Upper lobe of left lung (tissue), 6 donors: ENCODE results near the gene TP53TG5. TPM values are rescaled to one million over a fixed set of nuclear protein-coding genes. Genes with fewer than 3 reads are reported as not detected.

Experiments used
- ATAC-seq, 2 donors: fragments of 200-7000 bp; cut with Tn5 transposase; one replicate each; pipeline ENCODE4 v1.9.1; 2022; ENCODE audit warnings: mild to moderate bottlenecking in 2 of 2, moderate library complexity in 2 of 2; ENCODE audit not compliant: low FRiP score in 2 of 2
- DNase-seq, 2 donors: peaks; one replicate each; pipeline ENCODE4 v3.0.0-alpha.2; 2019 to 2020
- H3K27ac ChIP-seq, 4 donors: fragments of 200-600 bp; sonication (generic); one replicate each; pipeline ENCODE4 v1.5.1; 2016 to 2019
- H3K27me3 ChIP-seq, 4 donors: fragments of 200-600 bp; sonication (generic); one replicate each; pipeline ENCODE4 v1.5.1; 2017 to 2019
- H3K36me3 ChIP-seq, 4 donors: fragments of 200-600 bp; sonication (generic); one replicate each; pipeline ENCODE4 v1.5.1; 2016 to 2019
- H3K4me1 ChIP-seq, 4 donors: fragments of 200-600 bp; sonication (generic); one replicate each; pipeline ENCODE4 v1.5.1; 2018 to 2019
- H3K4me3 ChIP-seq, 4 donors: fragments of 200-600 bp; sonication (generic); one replicate each; pipeline ENCODE4 v1.5.1; 2017 to 2019; ENCODE audit warnings: mild to moderate bottlenecking in 2 of 4, moderate library complexity in 1 of 4
- H3K9me3 ChIP-seq, 4 donors: fragments of 200-600 bp; sonication (generic); one replicate each; pipeline ENCODE4 v1.5.1; 2018 to 2019
- EP300 ChIP-seq, 4 donors: sonication (generic); formaldehyde crosslinking; IDR thresholded peaks; one replicate each; pipeline ENCODE4 v1.5.1; 2017; ENCODE audit warnings: antibody characterized with exemption in 4 of 4, control low read depth in 2 of 4
- POLR2A ChIP-seq, 4 donors: fragments of 450-650 bp; IDR thresholded peaks; one replicate each; pipeline ENCODE4 v1.5.1; 2016 to 2017; ENCODE audit warnings: antibody characterized with exemption in 4 of 4, mild to moderate bottlenecking in 2 of 4
- POLR2AphosphoS5 ChIP-seq, 2 donors: sonication (generic); formaldehyde crosslinking; IDR thresholded peaks; one replicate each; pipeline ENCODE4 v1.5.1; 2017; ENCODE audit warnings: antibody characterized with exemption in 2 of 2
- WGBS, 2 donors: methylation state at CpG; one replicate each; pipeline ENCODE4 v1.1.5; 2017 to 2018; 5-methylcytosine and 5-hydroxymethylcytosine counted together
- total RNA-seq, 6 donors: library from RNA; depleted of rRNA in 4 of 6; stranded (reverse); fragments of >200 nt in 4 of 6; gene quantifications; one replicate each; pipeline versions ENCODE4 v1.1.0 to v1.2.1, GENCODE V29; 2016 to 2021
- TF ChIP-seq, protein P1 (sequence below), 6 experiments: fragments of 450-650 bp in 4 of 6; fragments of 200-600 bp in 2 of 6; sonication (generic) in 2 of 6; IDR thresholded peaks; one replicate each; pipeline ENCODE4 v1.5.1; 2016 to 2019; ENCODE audit warnings: antibody characterized with exemption in 6 of 6
- donor health status: DM: no; HTN: no; CAD: no; lungs with moderate emphysema.
- donor health status: DM: no; HTN: yes; CAD: no; lungs with severe emphysema.

TP53TG5 gene
- total RNA-seq, 6 donors from 2014 or later: not detected

DNA sequence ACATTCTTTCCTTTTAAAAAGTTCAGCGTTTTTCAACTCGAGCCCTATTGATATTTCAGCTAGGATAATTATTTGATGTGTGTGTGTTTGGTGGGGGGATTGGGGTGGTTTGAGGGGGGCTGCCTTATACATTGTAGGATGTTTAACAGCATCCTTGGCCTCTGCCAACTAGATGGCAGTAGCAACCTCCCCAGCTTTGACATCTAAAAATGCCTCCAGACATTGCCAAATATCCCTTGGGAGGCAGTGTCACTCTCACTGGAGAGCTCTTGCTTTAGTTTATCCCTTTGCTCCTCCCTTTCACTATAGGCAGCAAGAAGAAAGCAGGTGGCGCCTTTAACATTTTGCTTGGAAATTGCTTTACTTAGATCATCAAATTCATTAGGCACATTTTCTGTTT lies 14.6 kb upstream of the TP53TG5 start:
- H3K36me3 ChIP-seq: no peaks in the 10 kb centered on the region
- no peaks in the 10 kb centered on the region for H3K9me3 ChIP-seq
- no peak overlapping the region for H3K27ac ChIP-seq
- H3K4me1 ChIP-seq: no peaks in the 10 kb centered on the region
- ATAC-seq: no peak
- H3K4me3 ChIP-seq: no peak overlapping the region
- DNase-seq: no peak
- WGBS, 2 donors: 81 to 91% methylated on average over 3 of the region's 3 CpGs
- no peaks in the 10 kb centered on the region for H3K27me3 ChIP-seq
- TF ChIP-seq POLR2AphosphoS5 (IDR thresholded peaks at IDR 0.05): no peak
- no peak for TF ChIP-seq POLR2A (IDR thresholded peaks at IDR 0.05)
- TF ChIP-seq, protein P1, sequence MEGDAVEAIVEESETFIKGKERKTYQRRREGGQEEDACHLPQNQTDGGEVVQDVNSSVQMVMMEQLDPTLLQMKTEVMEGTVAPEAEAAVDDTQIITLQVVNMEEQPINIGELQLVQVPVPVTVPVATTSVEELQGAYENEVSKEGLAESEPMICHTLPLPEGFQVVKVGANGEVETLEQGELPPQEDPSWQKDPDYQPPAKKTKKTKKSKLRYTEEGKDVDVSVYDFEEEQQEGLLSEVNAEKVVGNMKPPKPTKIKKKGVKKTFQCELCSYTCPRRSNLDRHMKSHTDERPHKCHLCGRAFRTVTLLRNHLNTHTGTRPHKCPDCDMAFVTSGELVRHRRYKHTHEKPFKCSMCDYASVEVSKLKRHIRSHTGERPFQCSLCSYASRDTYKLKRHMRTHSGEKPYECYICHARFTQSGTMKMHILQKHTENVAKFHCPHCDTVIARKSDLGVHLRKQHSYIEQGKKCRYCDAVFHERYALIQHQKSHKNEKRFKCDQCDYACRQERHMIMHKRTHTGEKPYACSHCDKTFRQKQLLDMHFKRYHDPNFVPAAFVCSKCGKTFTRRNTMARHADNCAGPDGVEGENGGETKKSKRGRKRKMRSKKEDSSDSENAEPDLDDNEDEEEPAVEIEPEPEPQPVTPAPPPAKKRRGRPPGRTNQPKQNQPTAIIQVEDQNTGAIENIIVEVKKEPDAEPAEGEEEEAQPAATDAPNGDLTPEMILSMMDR (IDR thresholded peaks at IDR 0.05): no peak
- no peak for TF ChIP-seq EP300 (IDR thresholded peaks at IDR 0.05)

DNA sequence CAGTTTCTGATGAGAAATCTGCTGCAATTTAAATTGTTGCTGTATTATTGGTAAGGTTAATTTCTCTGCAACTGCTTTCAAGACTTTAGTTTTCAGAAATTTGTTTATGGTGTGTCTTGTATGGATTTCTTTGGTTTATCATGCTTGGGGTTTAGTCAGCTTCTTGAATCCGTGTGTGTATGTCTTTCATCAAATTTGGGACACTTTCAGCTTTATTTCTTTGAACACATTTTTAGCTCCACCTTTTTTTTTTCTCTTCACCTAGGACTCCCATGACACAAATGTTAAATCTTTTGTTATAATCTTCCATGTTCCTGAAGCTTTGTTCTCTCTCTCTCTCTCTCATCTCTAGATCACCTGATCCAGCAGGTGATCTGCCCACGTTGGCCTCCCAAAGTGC lies 13.4 kb upstream of the TP53TG5 start:
- WGBS, 2 donors: 75 to 81% methylated on average over 2 of the region's 2 CpGs
- no peak overlapping the region for H3K27ac ChIP-seq
- no peaks in the 10 kb centered on the region for H3K9me3 ChIP-seq
- no peaks in the 10 kb centered on the region for H3K4me1 ChIP-seq
- DNase-seq (no peak), ATAC-seq (no peak)
- TF ChIP-seq POLR2AphosphoS5 (IDR thresholded peaks at IDR 0.05) (no peak), POLR2A (IDR thresholded peaks at IDR 0.05) (no peak), EP300 (IDR thresholded peaks at IDR 0.05) (no peak)
- TF ChIP-seq, protein P1 (IDR thresholded peaks at IDR 0.05): no peak
- no peak overlapping the region for H3K4me3 ChIP-seq
- no peaks in the 10 kb centered on the region for H3K27me3 ChIP-seq
- no peaks in the 10 kb centered on the region for H3K36me3 ChIP-seq

DNA sequence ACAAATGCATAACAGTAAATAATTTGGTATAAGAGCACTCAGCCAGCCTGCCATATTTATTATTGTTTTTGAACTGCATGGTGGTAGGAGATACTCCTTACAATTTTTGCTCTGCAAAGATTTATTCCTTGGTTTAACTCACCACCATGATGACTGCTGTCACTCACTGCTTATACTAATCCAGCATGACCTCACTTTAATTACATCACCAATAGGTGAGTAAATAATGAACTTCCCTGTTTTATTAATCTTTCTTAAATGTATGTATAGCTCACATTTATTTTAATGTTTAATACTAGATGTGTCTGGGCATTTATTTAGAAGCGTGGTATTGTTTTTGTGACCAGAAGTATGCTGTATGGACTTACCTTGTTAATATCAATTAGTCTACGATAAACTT lies 12.8 kb upstream of the TP53TG5 start:
- 94 to 97% methylated on average over 2 of the region's 2 CpGs for WGBS, 2 donors
- Histone ChIP-seq H3K4me3 (no peak overlapping the region), H3K27ac (no peak overlapping the region), H3K4me1 (no peaks in the 10 kb centered on the region), H3K27me3 (no peaks in the 10 kb centered on the region), H3K36me3 (no peaks in the 10 kb centered on the region), H3K9me3 (no peaks in the 10 kb centered on the region)
- no peak for TF ChIP-seq POLR2AphosphoS5 (IDR thresholded peaks at IDR 0.05)
- no peak for TF ChIP-seq POLR2A (IDR thresholded peaks at IDR 0.05)
- TF ChIP-seq, protein P1 (IDR thresholded peaks at IDR 0.05): no peak
- TF ChIP-seq EP300 (IDR thresholded peaks at IDR 0.05): no peak
- DNase-seq (no peak), ATAC-seq (no peak)

DNA sequence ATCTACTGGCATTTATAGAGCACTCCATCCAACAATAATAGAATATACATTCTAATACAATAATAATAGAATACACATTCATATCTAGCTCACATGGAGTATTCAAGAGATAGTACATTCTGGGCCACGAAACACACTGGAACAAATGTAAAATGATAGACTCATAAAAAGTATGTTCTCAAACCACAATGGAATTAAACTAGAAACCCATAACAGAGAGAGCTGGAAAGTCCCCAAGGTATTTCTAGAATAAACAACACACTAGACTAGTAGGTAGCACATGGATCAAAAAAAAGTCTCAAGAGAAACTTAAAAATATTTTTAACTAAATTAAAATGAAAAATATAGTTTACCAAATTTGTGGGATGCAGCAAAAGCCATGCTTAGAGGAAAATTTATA lies 9.1 kb upstream of the TP53TG5 start:
- WGBS, 2 donors: 67 to 95% methylated on average over 1 of the region's 1 CpG

DNA sequence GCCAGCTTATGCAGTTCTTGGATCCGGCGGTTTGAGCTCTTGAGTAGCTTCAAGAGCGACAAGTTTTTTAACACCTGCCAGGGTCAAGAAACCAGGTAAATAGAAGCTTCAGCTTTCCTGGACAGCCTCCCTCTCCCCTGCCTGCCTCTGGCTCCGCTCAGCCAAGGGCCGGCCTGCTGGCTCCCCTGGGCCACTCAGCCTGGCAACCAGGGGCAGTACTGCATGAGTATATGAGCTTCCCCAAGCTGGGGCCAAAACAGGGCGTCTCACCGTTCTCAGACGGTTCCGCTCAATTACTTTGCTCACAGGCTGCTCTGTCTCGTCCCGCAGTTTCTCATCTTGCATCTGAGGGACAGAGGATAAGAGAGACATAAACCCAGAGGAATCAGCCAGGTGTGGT lies 856 bp downstream of the TP53TG5 start:
- WGBS, 2 donors: 73 to 76% methylated on average over 10 to 11 of the region's 11 CpGs
- Histone ChIP-seq H3K36me3 (no peaks in the 10 kb centered on the region), H3K4me1 (peaks cover 12 to 25% (median 19%) of the 10 kb centered on the region in 4 donors), H3K27me3 (no peaks in the 10 kb centered on the region), H3K9me3 (no peaks in the 10 kb centered on the region), H3K27ac (peak overlapping the region in 3 of 4 donors; percentile 4 to 49 (median 37)), H3K4me3 (no peak overlapping the region)
- ATAC-seq: peak in 1 of 2 donors; percentile 72
- peak; percentile 69 for DNase-seq
- TF ChIP-seq, protein P1 (IDR thresholded peaks at IDR 0.05): no peak
- TF ChIP-seq POLR2AphosphoS5 (IDR thresholded peaks at IDR 0.05): no peak
- TF ChIP-seq EP300 (IDR thresholded peaks at IDR 0.05): no peak
- no peak for TF ChIP-seq POLR2A (IDR thresholded peaks at IDR 0.05)

More for the DNA sequence above, 9.1 kb upstream of the TP53TG5 start:
- TF ChIP-seq POLR2AphosphoS5 (IDR thresholded peaks at IDR 0.05): no peak
- TF ChIP-seq POLR2A (IDR thresholded peaks at IDR 0.05): no peak
- TF ChIP-seq, protein P1 (IDR thresholded peaks at IDR 0.05): no peak
- TF ChIP-seq EP300 (IDR thresholded peaks at IDR 0.05): no peak
- DNase-seq (no peak), ATAC-seq (no peak)
- Histone ChIP-seq H3K9me3 (no peaks in the 10 kb centered on the region), H3K27ac (no peak overlapping the region), H3K4me3 (no peak overlapping the region), H3K27me3 (no peaks in the 10 kb centered on the region), H3K4me1 (no peaks in the 10 kb centered on the region), H3K36me3 (no peaks in the 10 kb centered on the region)
